GM12878 (cell line): ENCODE data around the gene WWOX. TPM values are rescaled to one million over a fixed set of nuclear protein-coding genes. Genes with fewer than 3 reads are reported as not detected.

ENCODE experiments used
- ATAC-seq: fragments of 200-7000 bp; cut with Tn5 transposase; 3 replicates; pipeline ENCODE4 v1.9.1; 2020; ENCODE audit warnings: mild to moderate bottlenecking, moderate library complexity
- BruUV-seq: library from RNA; stranded (reverse); fragments of 400-500 nt; replicated peaks from 2 replicates; lab custom pipeline; 2021; lab: Mats Ljungman, UMichigan
- CTCF ChIA-PET: fragments of 300-600 bp; sonication (Branson Sonifier 250); formaldehyde crosslinking; extraction: SDS; loops from one replicate; lab custom pipeline; 2021; ENCODE audit warnings: inconsistent platforms; lab: Yijun Ruan, JAX
- POLR2A ChIA-PET: fragments of 350-600 bp; formaldehyde crosslinking; extraction: SDS; loops from one replicate; lab custom pipeline; 2021; ENCODE audit warnings: inconsistent platforms; lab: Charles Lee
- RAD21 ChIA-PET: fragments of 300-600 bp; sonication (Branson Sonifier 250); formaldehyde crosslinking; loops from one replicate; lab custom pipeline; 2023; ENCODE audit warnings: antibody characterized with exemption; ENCODE audit not compliant: unreplicated experiment; lab: Charles Lee
- SMC1A ChIA-PET: fragments of 300-600 bp; sonication (Branson Sonifier 250); formaldehyde crosslinking; loops from one replicate; lab custom pipeline; 2023; ENCODE audit not compliant: unreplicated experiment, uncharacterized antibody; lab: Charles Lee
- DNase-seq: peaks from one replicate; pipeline ENCODE4 v3.0.0-alpha.2; 2011; ENCODE audit warnings: low read depth, low spot score
- FAIRE-seq: peaks from 3 replicates; lab custom pipeline; 2011; peaks lifted over from hg19 to GRCh38; lab: Jason Lieb, UNC
- H2AFZ ChIP-seq: 2 replicates; pipeline ENCODE4 v1.6.0; 2011; ENCODE audit warnings: low read depth, low read length, control low read depth; ENCODE audit not compliant: control insufficient read depth
- H3K27ac ChIP-seq: 2 replicates; pipeline ENCODE4 v1.5.1; 2011; ENCODE audit warnings: control low read depth; ENCODE audit not compliant: control insufficient read depth, insufficient read depth
- H3K27me3 ChIP-seq, 2 experiments: replicated peaks in 1 of 2; 2 replicates each; pipeline versions ENCODE4 v1.6.0 to v1.6.1; 2011; ENCODE audit warnings: low read length in 1 of 2; ENCODE audit not compliant: control insufficient read depth in 2 of 2, insufficient read depth in 2 of 2
- H3K36me3 ChIP-seq, 2 experiments: 2 replicates each; pipeline ENCODE4 v1.5.1; 2011; ENCODE audit warnings: low read length in 1 of 2; ENCODE audit not compliant: control insufficient read depth in 2 of 2, insufficient read depth in 2 of 2
- H3K4me1 ChIP-seq: 2 replicates; pipeline ENCODE4 v1.6.1; 2011; ENCODE audit warnings: mild to moderate bottlenecking, low read length, moderate library complexity, mixed read lengths; ENCODE audit not compliant: control insufficient read depth, insufficient read depth
- H3K4me2 ChIP-seq: 2 replicates; pipeline ENCODE4 v1.6.0; 2011; ENCODE audit warnings: control low read depth; ENCODE audit not compliant: control insufficient read depth, insufficient read depth
- H3K4me3 ChIP-seq: fragments of 200-600 bp; sonication (generic); 2 replicates; pipeline ENCODE4 v1.5.1; 2016
- H3K79me2 ChIP-seq: 2 replicates; pipeline ENCODE4 v1.6.0; 2011; ENCODE audit warnings: low read length; ENCODE audit not compliant: control insufficient read depth, insufficient read depth
- H3K9ac ChIP-seq: 2 replicates; pipeline ENCODE4 v1.8.0; 2011; ENCODE audit warnings: low read length, control low read depth, mixed read lengths; ENCODE audit not compliant: control insufficient read depth, insufficient read depth
- H3K9me3 ChIP-seq: replicated peaks from 3 replicates; pipeline ENCODE4 v1.5.1; 2011; ENCODE audit warnings: mild to moderate bottlenecking, low read length; ENCODE audit not compliant: control insufficient read depth, insufficient read depth
- H4K20me1 ChIP-seq: 2 replicates; pipeline ENCODE4 v1.6.0; 2011; ENCODE audit not compliant: control insufficient read depth, insufficient read depth
- HCFC1 ChIP-seq: fragments of 150-350 bp; IDR thresholded peaks from 2 replicates; pipeline ENCODE4 v1.6.1; 2014; ENCODE audit warnings: low read length
- IRF4 ChIP-seq: IDR thresholded peaks from 2 replicates; pipeline ENCODE4 v1.6.1; 2011; ENCODE audit warnings: low read depth, low read length
- MEF2A ChIP-seq: IDR thresholded peaks from 2 replicates; pipeline ENCODE4 v1.6.1; 2011; ENCODE audit warnings: low read depth, mild to moderate bottlenecking, low read length, moderate library complexity; ENCODE audit not compliant: insufficient read depth
- RBBP5 ChIP-seq: fragments of 200-600 bp; sonication (generic); conservative IDR thresholded peaks from 2 replicates; pipeline ENCODE4 v1.6.1; 2016
- RFX5 ChIP-seq: IDR thresholded peaks from 2 replicates; pipeline ENCODE4 v1.6.1; 2011; ENCODE audit warnings: low read depth, low read length, improper control_type of control experiment
- SMC3 ChIP-seq: IDR thresholded peaks from 2 replicates; pipeline ENCODE4 v1.6.1; 2011; ENCODE audit warnings: low read length, improper control_type of control experiment, borderline replicate concordance
- ZNF622 ChIP-seq: fragments of 450-650 bp; IDR thresholded peaks from 2 replicates; pipeline ENCODE4 v1.6.1; 2017; ENCODE audit warnings: mild to moderate bottlenecking, inconsistent platforms
- WGBS: methylation state at CpG from one replicate; pipeline ENCODE4 v1.1.6; 2016; ENCODE audit warnings: low lambda C conversion rate; ENCODE audit not compliant: insufficient replicate concordance, insufficient coverage; ENCODE audit errors: missing lambda C conversion rate; 5-methylcytosine and 5-hydroxymethylcytosine counted together
- in situ Hi-C: fragments of 300-500 bp; cut with MboI; formaldehyde crosslinking; loops from 9 replicates; pipeline ENCODE4 v1.14.3; 2018; ENCODE audit warnings: mixed read lengths
- intact Hi-C: fragments of 100-400 bp; cut with micrococcal nuclease; formaldehyde crosslinking; loops from one replicate; pipeline ENCODE4 v1.14.2; 2022; ENCODE audit not compliant: unreplicated experiment
- polyA plus RNA-seq, 11 experiments: library from polyadenylated mRNA; depleted of rRNA in 4 of 11; unstranded in 6 of 11; stranded (reverse) in 5 of 11; fragments of >200 nt; fragmentation: Nextera tagmentation in 4 of 11; fragmentation: Illumina TruSeq in 1 of 11; extraction: Ambion mirVana in 4 of 11; extraction: Trizol in 1 of 11; gene quantifications; 1 replicate in 1 of 11; 2 replicates in 10 of 11; pipeline versions ENCODE4 v1.2.1 to v1.2.3, GENCODE V29; 2011 to 2016; ENCODE audit warnings: inconsistent platforms in 2 of 11, missing spikeins in 2 of 11, low read depth in 1 of 11
- total RNA-seq, 4 experiments: library from RNA; depleted of rRNA in 3 of 4; stranded (reverse); fragments of >200 nt in 3 of 4; fragmentation: Illumina TruSeq in 1 of 4; extraction: Trizol in 1 of 4; gene quantifications; 2 replicates each; pipeline versions ENCODE4 v1.2.1 to v1.2.3, GENCODE V29; 2013 to 2021
- TF ChIP-seq, protein P1 (sequence below): fragments of 150-350 bp; IDR thresholded peaks from 2 replicates; pipeline ENCODE4 v1.6.1; 2016; ENCODE audit warnings: low read depth, low read length
- TF ChIP-seq, protein P2 (sequence below): IDR thresholded peaks from 2 replicates; pipeline ENCODE4 v1.6.1; 2012; ENCODE audit warnings: improper control_type of control experiment, low read depth, low read length; ENCODE audit not compliant: insufficient replicate concordance

Gene WWOX
- total and polyA plus RNA-seq, 10 of the 15 experiments (the other 5 are each of a cell fraction or from before 2014, with no cell fraction given) = 2.8 to 24.4 (median 17.8) TPM

DNA sequence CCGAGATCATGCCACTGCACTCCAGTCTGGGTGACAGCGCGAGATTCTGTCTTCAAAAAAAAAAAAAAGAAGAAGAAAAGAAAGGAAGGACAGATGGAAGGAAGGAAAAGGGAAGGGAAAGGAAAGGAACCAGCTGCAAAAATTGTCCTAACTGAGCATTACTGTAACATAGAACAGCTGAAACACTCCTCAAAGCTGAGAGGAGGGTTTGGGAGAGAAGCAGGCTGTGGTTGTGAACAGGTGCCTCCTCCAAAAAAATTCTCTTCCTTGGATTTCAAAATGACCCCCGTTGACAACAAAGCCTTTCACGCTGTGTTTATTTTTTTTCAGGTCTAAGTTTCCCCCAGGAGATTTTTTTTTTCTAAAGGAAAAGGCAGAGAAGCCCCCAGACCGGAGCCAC, 541.4 kb downstream of the WWOX start:
- no peak overlapping the region for H3K9ac ChIP-seq
- H3K4me3 ChIP-seq = no peak overlapping the region
- no peaks in the 10 kb centered on the region for H3K79me2 ChIP-seq
- in situ Hi-C loops = no loop called here
- H4K20me1 ChIP-seq = no peaks in the 10 kb centered on the region
- WGBS = 28% methylated on average over 4 of the region's 6 CpGs
- no peak overlapping the region for H2AFZ ChIP-seq
- no peak for FAIRE-seq
- no peak for DNase-seq
- BruUV-seq = no TSS peak
- POLR2A ChIA-PET = no interaction called here
- RAD21 ChIA-PET = no interaction called here
- no peaks in the 10 kb centered on the region for H3K4me1 ChIP-seq
- H3K36me3 ChIP-seq = no peaks in the 10 kb centered on the region
- no peaks in the 10 kb centered on the region for H3K9me3 ChIP-seq
- no peaks in the 10 kb centered on the region for H3K27me3 ChIP-seq
- ATAC-seq = no peak
- SMC1A ChIA-PET = no interaction called here
- intact Hi-C loops = no loop called here
- no peak overlapping the region for H3K4me2 ChIP-seq
- CTCF ChIA-PET = no interaction called here
- no peak overlapping the region for H3K27ac ChIP-seq
- TF ChIP-seq MEF2A (no peak), HCFC1 (no peak), ZNF622 (no peak), SMC3 (no peak), RBBP5 (no peak), IRF4 (no peak), RFX5 (no peak)
- TF ChIP-seq, protein P1, sequence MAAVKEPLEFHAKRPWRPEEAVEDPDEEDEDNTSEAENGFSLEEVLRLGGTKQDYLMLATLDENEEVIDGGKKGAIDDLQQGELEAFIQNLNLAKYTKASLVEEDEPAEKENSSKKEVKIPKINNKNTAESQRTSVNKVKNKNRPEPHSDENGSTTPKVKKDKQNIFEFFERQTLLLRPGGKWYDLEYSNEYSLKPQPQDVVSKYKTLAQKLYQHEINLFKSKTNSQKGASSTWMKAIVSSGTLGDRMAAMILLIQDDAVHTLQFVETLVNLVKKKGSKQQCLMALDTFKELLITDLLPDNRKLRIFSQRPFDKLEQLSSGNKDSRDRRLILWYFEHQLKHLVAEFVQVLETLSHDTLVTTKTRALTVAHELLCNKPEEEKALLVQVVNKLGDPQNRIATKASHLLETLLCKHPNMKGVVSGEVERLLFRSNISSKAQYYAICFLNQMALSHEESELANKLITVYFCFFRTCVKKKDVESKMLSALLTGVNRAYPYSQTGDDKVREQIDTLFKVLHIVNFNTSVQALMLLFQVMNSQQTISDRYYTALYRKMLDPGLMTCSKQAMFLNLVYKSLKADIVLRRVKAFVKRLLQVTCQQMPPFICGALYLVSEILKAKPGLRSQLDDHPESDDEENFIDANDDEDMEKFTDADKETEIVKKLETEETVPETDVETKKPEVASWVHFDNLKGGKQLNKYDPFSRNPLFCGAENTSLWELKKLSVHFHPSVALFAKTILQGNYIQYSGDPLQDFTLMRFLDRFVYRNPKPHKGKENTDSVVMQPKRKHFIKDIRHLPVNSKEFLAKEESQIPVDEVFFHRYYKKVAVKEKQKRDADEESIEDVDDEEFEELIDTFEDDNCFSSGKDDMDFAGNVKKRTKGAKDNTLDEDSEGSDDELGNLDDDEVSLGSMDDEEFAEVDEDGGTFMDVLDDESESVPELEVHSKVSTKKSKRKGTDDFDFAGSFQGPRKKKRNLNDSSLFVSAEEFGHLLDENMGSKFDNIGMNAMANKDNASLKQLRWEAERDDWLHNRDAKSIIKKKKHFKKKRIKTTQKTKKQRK = no peak
- TF ChIP-seq, protein P2, sequence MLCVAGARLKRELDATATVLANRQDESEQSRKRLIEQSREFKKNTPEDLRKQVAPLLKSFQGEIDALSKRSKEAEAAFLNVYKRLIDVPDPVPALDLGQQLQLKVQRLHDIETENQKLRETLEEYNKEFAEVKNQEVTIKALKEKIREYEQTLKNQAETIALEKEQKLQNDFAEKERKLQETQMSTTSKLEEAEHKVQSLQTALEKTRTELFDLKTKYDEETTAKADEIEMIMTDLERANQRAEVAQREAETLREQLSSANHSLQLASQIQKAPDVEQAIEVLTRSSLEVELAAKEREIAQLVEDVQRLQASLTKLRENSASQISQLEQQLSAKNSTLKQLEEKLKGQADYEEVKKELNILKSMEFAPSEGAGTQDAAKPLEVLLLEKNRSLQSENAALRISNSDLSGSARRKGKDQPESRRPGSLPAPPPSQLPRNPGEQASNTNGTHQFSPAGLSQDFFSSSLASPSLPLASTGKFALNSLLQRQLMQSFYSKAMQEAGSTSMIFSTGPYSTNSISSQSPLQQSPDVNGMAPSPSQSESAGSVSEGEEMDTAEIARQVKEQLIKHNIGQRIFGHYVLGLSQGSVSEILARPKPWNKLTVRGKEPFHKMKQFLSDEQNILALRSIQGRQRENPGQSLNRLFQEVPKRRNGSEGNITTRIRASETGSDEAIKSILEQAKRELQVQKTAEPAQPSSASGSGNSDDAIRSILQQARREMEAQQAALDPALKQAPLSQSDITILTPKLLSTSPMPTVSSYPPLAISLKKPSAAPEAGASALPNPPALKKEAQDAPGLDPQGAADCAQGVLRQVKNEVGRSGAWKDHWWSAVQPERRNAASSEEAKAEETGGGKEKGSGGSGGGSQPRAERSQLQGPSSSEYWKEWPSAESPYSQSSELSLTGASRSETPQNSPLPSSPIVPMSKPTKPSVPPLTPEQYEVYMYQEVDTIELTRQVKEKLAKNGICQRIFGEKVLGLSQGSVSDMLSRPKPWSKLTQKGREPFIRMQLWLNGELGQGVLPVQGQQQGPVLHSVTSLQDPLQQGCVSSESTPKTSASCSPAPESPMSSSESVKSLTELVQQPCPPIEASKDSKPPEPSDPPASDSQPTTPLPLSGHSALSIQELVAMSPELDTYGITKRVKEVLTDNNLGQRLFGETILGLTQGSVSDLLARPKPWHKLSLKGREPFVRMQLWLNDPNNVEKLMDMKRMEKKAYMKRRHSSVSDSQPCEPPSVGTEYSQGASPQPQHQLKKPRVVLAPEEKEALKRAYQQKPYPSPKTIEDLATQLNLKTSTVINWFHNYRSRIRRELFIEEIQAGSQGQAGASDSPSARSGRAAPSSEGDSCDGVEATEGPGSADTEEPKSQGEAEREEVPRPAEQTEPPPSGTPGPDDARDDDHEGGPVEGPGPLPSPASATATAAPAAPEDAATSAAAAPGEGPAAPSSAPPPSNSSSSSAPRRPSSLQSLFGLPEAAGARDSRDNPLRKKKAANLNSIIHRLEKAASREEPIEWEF = no peak
